WTC11 (cell line): ENCODE results near the gene MYBPH. TPM values are rescaled to one million over a fixed set of nuclear protein-coding genes. Genes with fewer than 3 reads are reported as not detected.

ENCODE experiments used
- ATAC-seq: fragments of 200-7000 bp; cut with Tn5 transposase; 2 replicates; pipeline ENCODE4 v1.10.0; 2021; ENCODE audit warnings: mild to moderate bottlenecking, moderate library complexity
- CTCF ChIA-PET: fragments of 300-600 bp; sonication (Branson Sonifier 250); formaldehyde crosslinking; loops from one replicate; lab custom pipeline; 2021; ENCODE audit warnings: antibody characterized with exemption; lab: Charles Lee
- POLR2A ChIA-PET: fragments of 350-600 bp; sonication (Branson Sonifier 250); formaldehyde crosslinking; loops from one replicate; lab custom pipeline; 2021; ENCODE audit warnings: antibody characterized with exemption; lab: Charles Lee
- DNase-seq: peaks from one replicate; pipeline ENCODE4 v3.0.0; 2021; ENCODE audit warnings: low spot score
- H3K27ac Mint-ChIP-seq: 2 replicates; pipeline ENCODE4 v1.8.0; 2021; ENCODE audit warnings: mixed read lengths
- H3K27me3 Mint-ChIP-seq: 2 replicates; pipeline ENCODE4 v1.8.0; 2021; ENCODE audit warnings: low read depth, mild to moderate bottlenecking, moderate library complexity, mixed read lengths
- H3K36me3 Mint-ChIP-seq: 2 replicates; pipeline ENCODE4 v1.8.0; 2021; ENCODE audit warnings: mixed read lengths
- H3K4me1 Mint-ChIP-seq: 2 replicates; pipeline ENCODE4 v1.8.0; 2022; ENCODE audit warnings: mixed read lengths
- H3K4me3 Mint-ChIP-seq: 2 replicates; pipeline ENCODE4 v1.8.0; 2021; ENCODE audit warnings: mild to moderate bottlenecking, moderate library complexity, mixed read lengths
- H3K9me3 Mint-ChIP-seq: 2 replicates; pipeline ENCODE4 v1.8.0; 2021; ENCODE audit warnings: mixed read lengths
- AR ChIP-seq: fragments of 250-450 bp; sonication (Bioruptor Pico); IDR thresholded peaks from 2 replicates; pipeline ENCODE4 v1.9.0; 2021; ENCODE audit warnings: mild to moderate bottlenecking
- ARID4B ChIP-seq: sonication (generic); formaldehyde crosslinking; IDR thresholded peaks from 2 replicates; pipeline ENCODE4 v1.8.0; 2023; ENCODE audit warnings: missing genetic modification reagents, mild to moderate bottlenecking, borderline replicate concordance
- CREB1 ChIP-seq: sonication (generic); formaldehyde crosslinking; IDR thresholded peaks from 2 replicates; pipeline ENCODE4 v1.8.0; 2023; ENCODE audit warnings: mild to moderate bottlenecking, missing genetic modification reagents
- CREM ChIP-seq: sonication (generic); formaldehyde crosslinking; IDR thresholded peaks from 2 replicates; pipeline ENCODE4 v1.8.1; 2022; ENCODE audit warnings: mild to moderate bottlenecking, missing genetic modification reagents, moderate library complexity
- ETV6 ChIP-seq: sonication (generic); formaldehyde crosslinking; IDR thresholded peaks from 2 replicates; pipeline ENCODE4 v1.8.1; 2022; ENCODE audit warnings: mild to moderate bottlenecking, missing genetic modification reagents
- FOXJ3 ChIP-seq: sonication (generic); formaldehyde crosslinking; IDR thresholded peaks from 2 replicates; pipeline ENCODE4 v1.9.0; 2021; ENCODE audit warnings: missing genetic modification reagents, mild to moderate bottlenecking, borderline replicate concordance
- GABPB1 ChIP-seq: sonication (generic); formaldehyde crosslinking; IDR thresholded peaks from 2 replicates; pipeline ENCODE4 v1.8.1; 2023; ENCODE audit warnings: mild to moderate bottlenecking, missing genetic modification reagents
- GTF2I ChIP-seq: fragments of 250-450 bp; sonication (Bioruptor Pico); conservative IDR thresholded peaks from 2 replicates; pipeline ENCODE4 v1.4.0; 2021; ENCODE audit warnings: mild to moderate bottlenecking
- MAX ChIP-seq: sonication (generic); formaldehyde crosslinking; IDR thresholded peaks from 2 replicates; pipeline ENCODE4 v1.8.0; 2022; ENCODE audit warnings: mild to moderate bottlenecking, missing genetic modification reagents
- MXD4 ChIP-seq: fragments of 250-450 bp; sonication (Bioruptor Pico); IDR thresholded peaks from 2 replicates; pipeline ENCODE4 v1.8.0; 2021; ENCODE audit warnings: mild to moderate bottlenecking, moderate library complexity, borderline replicate concordance
- NR1H2 ChIP-seq: sonication (generic); formaldehyde crosslinking; IDR thresholded peaks from 2 replicates; pipeline ENCODE4 v1.9.0; 2021; ENCODE audit warnings: mild to moderate bottlenecking, moderate library complexity, missing genetic modification reagents
- NR3C1 ChIP-seq: sonication (generic); formaldehyde crosslinking; conservative IDR thresholded peaks from 2 replicates; pipeline ENCODE4 v1.8.1; 2023; ENCODE audit warnings: low read depth, mild to moderate bottlenecking, missing genetic modification reagents
- ZMAT4 ChIP-seq: fragments of 250-450 bp; sonication (Bioruptor Pico); IDR thresholded peaks from 2 replicates; pipeline ENCODE4 v1.9.0; 2021; ENCODE audit warnings: mild to moderate bottlenecking
- ZNF138 ChIP-seq: sonication (generic); formaldehyde crosslinking; conservative IDR thresholded peaks from 2 replicates; pipeline ENCODE4 v1.8.1; 2022; ENCODE audit warnings: mild to moderate bottlenecking, moderate library complexity, missing genetic modification reagents
- ZNF425 ChIP-seq: fragments of 250-450 bp; sonication (Bioruptor Pico); conservative IDR thresholded peaks from 2 replicates; pipeline ENCODE4 v1.9.0; 2021; ENCODE audit warnings: mild to moderate bottlenecking
- ZNF512 ChIP-seq: sonication (generic); formaldehyde crosslinking; IDR thresholded peaks from 2 replicates; pipeline ENCODE4 v1.8.1; 2022; ENCODE audit warnings: missing genetic modification reagents, borderline replicate concordance
- total RNA-seq: library from RNA; stranded (reverse); gene quantifications from 3 replicates; pipeline ENCODE4 v1.2.3, GENCODE V29; 2021

Gene MYBPH
- total RNA-seq, 1 experiment from 2014 or later, result not detected

GRCh38 chr1:203219171-203219570 lies 43.5 kb upstream of the MYBPH start:
- DNase-seq (no peak), ATAC-seq (no peak)
- Mint-ChIP-seq H3K4me1 (peaks cover 17% of the 10 kb centered on the region), H3K4me3 (no peak overlapping the region), H3K27me3 (peaks cover 6% of the 10 kb centered on the region), H3K27ac (no peak overlapping the region), H3K36me3 (no peaks in the 10 kb centered on the region), H3K9me3 (no peaks in the 10 kb centered on the region)
- POLR2A ChIA-PET, result no interaction called here
- CTCF ChIA-PET, result interaction anchor here (1.0 to 6.8 kb wide), 9 partner anchors 46 to 179 kb away, joined by 4 to 192 read pairs (median 74); partner anchors contain the start of genes ADORA1, MYBPH and MYOG
- no peak for TF ChIP-seq ARID4B (CRISPR knock-in tag)
- no peak for TF ChIP-seq ETV6 (CRISPR knock-in tag)
- no peak for TF ChIP-seq ZNF138 (CRISPR knock-in tag)
- TF ChIP-seq NR1H2 (CRISPR knock-in tag), result no peak
- TF ChIP-seq ZNF425 (CRISPR knock-in tag), result no peak
- TF ChIP-seq AR, result no peak
- no peak for TF ChIP-seq ZNF512 (CRISPR knock-in tag)
- TF ChIP-seq CREB1, result no peak
- no peak for TF ChIP-seq ZMAT4 (CRISPR knock-in tag)
- no peak for TF ChIP-seq GABPB1 (CRISPR knock-in tag)
- TF ChIP-seq MAX (CRISPR knock-in tag), result no peak
- TF ChIP-seq GTF2I (CRISPR knock-in tag), result no peak
- TF ChIP-seq CREM (CRISPR knock-in tag), result no peak
- no peak for TF ChIP-seq FOXJ3 (CRISPR knock-in tag)
- no peak for TF ChIP-seq NR3C1 (CRISPR knock-in tag)
- TF ChIP-seq MXD4 (CRISPR knock-in tag), result no peak
